ENCODE measurements around the gene PCDH7.

The PCDH7 gene

DNA sequence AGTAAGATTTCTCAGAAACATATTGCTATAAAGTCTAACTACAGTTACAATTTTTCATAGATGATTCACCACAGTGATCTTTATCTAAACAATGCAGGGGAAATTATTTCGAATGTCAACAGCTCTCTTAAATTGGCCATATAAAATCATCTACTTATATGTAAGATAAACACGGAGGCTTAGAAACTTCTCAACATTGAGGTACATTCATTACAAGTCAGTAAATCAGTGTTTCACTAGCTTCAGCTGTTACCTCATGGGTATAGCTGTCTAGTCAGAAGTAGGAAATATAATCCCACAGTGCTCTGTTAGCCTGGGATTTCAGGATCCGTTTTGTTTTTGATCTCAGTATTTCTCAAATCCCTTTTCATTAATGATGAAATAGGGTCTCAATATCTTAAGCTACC, 43.2 kb downstream of the PCDH7 start:
- no peak overlapping the region for H3K27ac ChIP-seq (ENCODE audit: low read length)
- H3K4me1 ChIP-seq (ENCODE audit: low read length): no peaks in the 10 kb centered on the region
- TF ChIP-seq, protein P1, sequence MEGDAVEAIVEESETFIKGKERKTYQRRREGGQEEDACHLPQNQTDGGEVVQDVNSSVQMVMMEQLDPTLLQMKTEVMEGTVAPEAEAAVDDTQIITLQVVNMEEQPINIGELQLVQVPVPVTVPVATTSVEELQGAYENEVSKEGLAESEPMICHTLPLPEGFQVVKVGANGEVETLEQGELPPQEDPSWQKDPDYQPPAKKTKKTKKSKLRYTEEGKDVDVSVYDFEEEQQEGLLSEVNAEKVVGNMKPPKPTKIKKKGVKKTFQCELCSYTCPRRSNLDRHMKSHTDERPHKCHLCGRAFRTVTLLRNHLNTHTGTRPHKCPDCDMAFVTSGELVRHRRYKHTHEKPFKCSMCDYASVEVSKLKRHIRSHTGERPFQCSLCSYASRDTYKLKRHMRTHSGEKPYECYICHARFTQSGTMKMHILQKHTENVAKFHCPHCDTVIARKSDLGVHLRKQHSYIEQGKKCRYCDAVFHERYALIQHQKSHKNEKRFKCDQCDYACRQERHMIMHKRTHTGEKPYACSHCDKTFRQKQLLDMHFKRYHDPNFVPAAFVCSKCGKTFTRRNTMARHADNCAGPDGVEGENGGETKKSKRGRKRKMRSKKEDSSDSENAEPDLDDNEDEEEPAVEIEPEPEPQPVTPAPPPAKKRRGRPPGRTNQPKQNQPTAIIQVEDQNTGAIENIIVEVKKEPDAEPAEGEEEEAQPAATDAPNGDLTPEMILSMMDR (IDR thresholded peaks at IDR 0.05; ENCODE audit: low read depth, low read length): no peak
- TF ChIP-seq EZH2phosphoT487 (IDR thresholded peaks at IDR 0.05; ENCODE audit: low read depth): no peak
- no peak overlapping the region for H3K4me3 ChIP-seq (ENCODE audit: low read length)
- no peak overlapping the region for H3K4me2 ChIP-seq (ENCODE audit: low read length)
- H3K79me2 ChIP-seq (ENCODE audit: low read length): no peaks in the 10 kb centered on the region
- no peaks in the 10 kb centered on the region for H3K27me3 ChIP-seq (ENCODE audit: low read depth, low read length)
- no peak overlapping the region for H3K9ac ChIP-seq (ENCODE audit: low read length)
- no peak overlapping the region for H2AFZ ChIP-seq (ENCODE audit: low read depth, low read length)
- no peaks in the 10 kb centered on the region for H3K9me3 ChIP-seq (ENCODE audit: insufficient read depth, low read length)
- H3K36me3 ChIP-seq (replicated peaks; ENCODE audit: low read depth, low read length): no peaks in the 10 kb centered on the region
- H4K20me1 ChIP-seq (ENCODE audit: insufficient read depth, low read length): no peaks in the 10 kb centered on the region

DNA sequence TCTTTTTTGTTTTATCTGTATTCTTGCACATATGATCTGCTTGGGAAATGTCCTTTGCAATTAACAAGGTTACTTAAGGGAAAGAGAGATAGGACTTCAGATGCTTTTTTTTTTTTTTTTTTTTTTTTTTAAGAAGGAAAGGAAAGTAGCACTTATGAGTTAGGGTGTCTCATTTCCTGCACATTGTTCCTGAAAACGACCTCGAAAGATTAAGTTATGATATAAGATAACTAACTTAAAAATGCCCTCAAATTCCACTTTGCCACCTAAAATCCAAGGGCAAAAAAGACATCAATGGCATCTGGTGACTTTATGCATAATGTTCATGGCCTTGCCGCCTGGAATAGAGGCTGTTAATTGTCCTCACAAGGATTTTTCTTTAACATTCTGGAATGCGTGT, 44.9 kb downstream of the PCDH7 start:
- no peak overlapping the region for H3K27ac ChIP-seq (ENCODE audit: low read length)
- no peaks in the 10 kb centered on the region for H3K9me3 ChIP-seq (ENCODE audit: insufficient read depth, low read length)
- no peaks in the 10 kb centered on the region for H3K79me2 ChIP-seq (ENCODE audit: low read length)
- H3K4me3 ChIP-seq (ENCODE audit: low read length): no peak overlapping the region
- no peak for TF ChIP-seq EZH2phosphoT487 (IDR thresholded peaks at IDR 0.05; ENCODE audit: low read depth)
- TF ChIP-seq, protein P1 (IDR thresholded peaks at IDR 0.05; ENCODE audit: low read depth, low read length): no peak
- no peak overlapping the region for H2AFZ ChIP-seq (ENCODE audit: low read depth, low read length)
- H3K4me1 ChIP-seq (ENCODE audit: low read length): no peaks in the 10 kb centered on the region
- H3K9ac ChIP-seq (ENCODE audit: low read length): no peak overlapping the region
- H3K27me3 ChIP-seq (ENCODE audit: low read depth, low read length): no peaks in the 10 kb centered on the region
- H3K36me3 ChIP-seq (replicated peaks; ENCODE audit: low read depth, low read length): no peaks in the 10 kb centered on the region
- H3K4me2 ChIP-seq (ENCODE audit: low read length): no peak overlapping the region
- H4K20me1 ChIP-seq (ENCODE audit: insufficient read depth, low read length): no peaks in the 10 kb centered on the region

DNA sequence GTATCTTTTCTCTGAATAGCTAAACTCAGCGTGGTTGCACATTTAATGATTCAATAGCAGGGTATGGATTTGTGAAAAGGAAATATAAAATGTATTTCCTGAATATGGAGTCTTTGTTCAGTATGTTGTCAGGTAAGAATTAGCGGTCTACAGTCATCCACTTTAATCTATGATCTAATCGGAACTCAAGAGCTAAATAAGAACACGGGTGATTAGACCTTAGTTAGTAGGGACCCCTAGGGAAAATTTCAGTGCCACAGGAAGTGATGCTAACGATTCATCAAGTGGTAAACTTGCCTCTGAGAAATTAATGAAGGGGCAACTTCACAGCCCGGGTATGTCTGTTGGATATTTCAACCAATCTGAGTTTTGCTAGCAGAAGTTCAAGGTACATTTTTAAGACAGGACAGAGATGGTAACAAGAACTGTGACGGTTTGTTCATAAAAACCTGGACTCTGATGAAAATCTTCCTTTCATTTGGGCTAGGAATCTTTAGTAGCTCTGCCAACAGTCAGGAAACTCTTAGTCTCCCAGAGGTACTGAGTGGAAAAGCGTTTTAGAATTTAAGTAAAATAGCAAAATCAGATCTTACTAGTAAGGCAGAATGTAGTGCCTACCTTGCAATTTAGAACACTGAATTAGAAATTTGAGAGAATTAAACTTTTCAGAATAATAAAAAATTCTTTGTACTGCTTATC, 47.1 kb downstream of the PCDH7 start:
- Histone ChIP-seq H4K20me1 (ENCODE audit: insufficient read depth, low read length) (no peaks in the 10 kb centered on the region), H3K79me2 (ENCODE audit: low read length) (no peaks in the 10 kb centered on the region), H3K9me3 (ENCODE audit: insufficient read depth, low read length) (no peaks in the 10 kb centered on the region), H2AFZ (ENCODE audit: low read depth, low read length) (0 out of 2 replicates have a peak overlapping the region, but pooled peaks have one; percentile 1), H3K27ac (ENCODE audit: low read length) (no peak overlapping the region), H3K27me3 (ENCODE audit: low read depth, low read length) (no peaks in the 10 kb centered on the region), H3K4me1 (ENCODE audit: low read length) (no peaks in the 10 kb centered on the region), H3K36me3 (replicated peaks; ENCODE audit: low read depth, low read length) (no peaks in the 10 kb centered on the region), H3K4me2 (ENCODE audit: low read length) (no peak overlapping the region), H3K9ac (ENCODE audit: low read length) (no peak overlapping the region), H3K4me3 (ENCODE audit: low read length) (no peak overlapping the region)
- TF ChIP-seq, protein P1 (IDR thresholded peaks at IDR 0.05; ENCODE audit: low read depth, low read length): no peak
- no peak for TF ChIP-seq EZH2phosphoT487 (IDR thresholded peaks at IDR 0.05; ENCODE audit: low read depth)

DNA sequence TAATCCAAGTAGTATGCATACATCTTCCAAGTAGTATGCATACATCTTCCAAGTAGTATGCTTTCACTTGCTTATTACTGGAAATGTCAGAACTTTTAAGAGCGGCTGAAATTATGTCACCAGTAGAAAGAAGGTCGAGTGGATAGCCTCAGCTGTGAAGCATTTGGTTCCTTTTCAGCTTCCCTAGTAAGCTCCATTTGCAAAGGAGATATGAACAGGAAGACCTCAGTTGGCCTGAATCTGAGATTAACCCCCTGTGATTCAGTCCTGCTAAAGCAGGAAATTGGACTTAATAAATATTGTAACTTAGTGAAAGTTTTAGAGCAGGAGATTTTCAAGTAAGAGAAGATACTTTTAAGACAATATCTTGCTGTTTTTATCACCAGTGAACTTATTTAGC, 48.1 kb downstream of the PCDH7 start:
- Histone ChIP-seq H3K36me3 (replicated peaks; ENCODE audit: low read depth, low read length) (no peaks in the 10 kb centered on the region), H3K4me1 (ENCODE audit: low read length) (no peaks in the 10 kb centered on the region), H2AFZ (ENCODE audit: low read depth, low read length) (no peak overlapping the region), H3K4me3 (ENCODE audit: low read length) (no peak overlapping the region), H3K27ac (ENCODE audit: low read length) (no peak overlapping the region), H3K9ac (ENCODE audit: low read length) (no peak overlapping the region), H3K9me3 (ENCODE audit: insufficient read depth, low read length) (no peaks in the 10 kb centered on the region), H4K20me1 (ENCODE audit: insufficient read depth, low read length) (no peaks in the 10 kb centered on the region), H3K79me2 (ENCODE audit: low read length) (no peaks in the 10 kb centered on the region), H3K27me3 (ENCODE audit: low read depth, low read length) (no peaks in the 10 kb centered on the region), H3K4me2 (ENCODE audit: low read length) (no peak overlapping the region)
- TF ChIP-seq, protein P1 (IDR thresholded peaks at IDR 0.05; ENCODE audit: low read depth, low read length): no peak
- no peak for TF ChIP-seq EZH2phosphoT487 (IDR thresholded peaks at IDR 0.05; ENCODE audit: low read depth)

Data from OCI-LY3 (cell line).